Colonic mucosa (tissue), 4 donors: Measurements from ENCODE around the gene SGSH. TPM values are rescaled to one million over a fixed set of nuclear protein-coding genes. Genes with fewer than 3 reads are reported as not detected.

Experiments used
- DNase-seq: peaks from one replicate; pipeline ENCODE4 v3.0.0-alpha.2; 2020
- H3K27ac ChIP-seq: fragments of 200-600 bp; one replicate; pipeline ENCODE4 v1.8.0; 2021
- H3K27me3 ChIP-seq: fragments of 200-600 bp; one replicate; pipeline ENCODE4 v1.8.0; 2021
- H3K36me3 ChIP-seq: fragments of 200-600 bp; one replicate; pipeline ENCODE4 v1.8.0; 2021
- H3K4me1 ChIP-seq: fragments of 200-600 bp; one replicate; pipeline ENCODE4 v1.8.0; 2021; ENCODE audit warnings: mild to moderate bottlenecking
- H3K4me3 ChIP-seq: fragments of 200-600 bp; one replicate; pipeline ENCODE4 v1.8.0; 2021
- H3K9ac ChIP-seq, 2 donors: one replicate each; pipeline ENCODE4 v1.7.0; 2013; ENCODE audit warnings: control low read depth in 2 of 2, low read depth in 2 of 2, low read length in 2 of 2
- H3K9me3 ChIP-seq: fragments of 200-600 bp; one replicate; pipeline ENCODE4 v1.8.0; 2021
- CTCF ChIP-seq: fragments of 200-600 bp; IDR thresholded peaks from one replicate; pipeline ENCODE4 v1.8.0; 2022; ENCODE audit warnings: antibody characterized with exemption, mild to moderate bottlenecking
- intact Hi-C: fragments of 100-400 bp; cut with DNase I; formaldehyde crosslinking; loops from one replicate; pipeline ENCODE4 v1.14.1; 2022
- total RNA-seq, 2 donors: library from RNA; stranded (reverse); fragmentation: NEBNext Ultra II Directional in 1 of 2; extraction: Animal tissue kit (Norgen Biotek cat#: 25700) in 1 of 2; gene quantifications; one replicate each; pipeline ENCODE4 v1.2.1, GENCODE V29; 2021
- donor health status: healthy.
- donor health status: DM: no; HTN: no; CAD: no.
- donor health status: DM: no; HTN: no; CAD: no.

SGSH gene
- total RNA-seq, 2 donors from 2014 or later: 40.3 to 43.1 TPM

- H3K36me3 ChIP-seq: no peaks in the 10 kb centered on the region
- no peaks in the 10 kb centered on the region for H3K27me3 ChIP-seq
- DNase-seq: no peak
- H3K9me3 ChIP-seq: no peaks in the 10 kb centered on the region
- no peak for TF ChIP-seq CTCF
- intact Hi-C loops: no loop called here
- H3K4me3 ChIP-seq: no peak within 1 kb of the TSS
- H3K9ac ChIP-seq: no peak within 1 kb of the TSS
- no peak within 1 kb of the TSS for H3K27ac ChIP-seq
- H3K4me1 ChIP-seq: no peaks in the 10 kb centered on the region
Measured at GRCh38 chr17:80169784-80170500, 50.2 kb downstream of the SGSH start, which contains the start of gene CARD14. CARD14 (plus strand) TSS chr17:80170030; CDS start chr17:80181439, 11,409 bp downstream.

DNA sequence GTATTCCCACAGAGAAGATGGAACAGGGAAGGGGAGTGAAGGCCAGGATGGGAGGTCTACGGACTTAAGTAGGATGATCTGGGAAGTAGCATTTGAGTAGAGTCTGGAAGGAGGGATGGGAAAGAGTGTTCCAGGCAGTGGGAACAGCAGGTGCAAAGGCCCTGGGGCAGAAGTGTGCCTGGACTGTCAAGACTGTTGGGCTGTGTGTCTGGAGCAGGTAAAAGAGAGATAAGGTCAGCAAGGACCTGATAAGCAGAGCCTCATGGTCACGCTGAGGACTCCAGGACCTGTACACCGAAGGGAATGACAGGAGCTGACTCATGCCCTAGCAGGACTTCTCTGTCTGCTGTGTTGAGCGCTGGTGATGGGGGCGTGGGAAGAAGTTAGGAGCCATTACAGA is 51.0 kb downstream of the SGSH start:
- H3K4me1 ChIP-seq: no peaks in the 10 kb centered on the region
- no peak overlapping the region for H3K9ac ChIP-seq
- H3K4me3 ChIP-seq: no peak overlapping the region
- H3K9me3 ChIP-seq: no peaks in the 10 kb centered on the region
- intact Hi-C loops: no loop called here
- no peak for TF ChIP-seq CTCF
- DNase-seq: no peak
- no peaks in the 10 kb centered on the region for H3K36me3 ChIP-seq
- H3K27me3 ChIP-seq: no peaks in the 10 kb centered on the region
- no peak overlapping the region for H3K27ac ChIP-seq

GRCh38 chr17:80168371-80168770 is 51.8 kb downstream of the SGSH start:
- no peak for TF ChIP-seq CTCF

GRCh38 chr17:80166446-80166845 is 53.7 kb downstream of the SGSH start:
- Histone ChIP-seq H3K36me3 (no peaks in the 10 kb centered on the region), H3K27me3 (no peaks in the 10 kb centered on the region), H3K9me3 (no peaks in the 10 kb centered on the region), H3K9ac (no peak overlapping the region), H3K4me1 (no peaks in the 10 kb centered on the region), H3K27ac (no peak overlapping the region), H3K4me3 (no peak overlapping the region)
- no peak for TF ChIP-seq CTCF
- DNase-seq: no peak
- intact Hi-C loops: no loop called here

More at GRCh38 chr17:80168371-80168770, 51.8 kb downstream of the SGSH start:
- intact Hi-C loops: no loop called here
- Histone ChIP-seq H3K27me3 (no peaks in the 10 kb centered on the region), H3K27ac (no peak overlapping the region), H3K4me3 (no peak overlapping the region), H3K4me1 (no peaks in the 10 kb centered on the region), H3K9ac (no peak overlapping the region), H3K9me3 (no peaks in the 10 kb centered on the region), H3K36me3 (no peaks in the 10 kb centered on the region)
- no peak for DNase-seq

GRCh38 chr17:80164185-80164584 is 55.9 kb downstream of the SGSH start:
- H3K4me1 ChIP-seq: no peaks in the 10 kb centered on the region
- H3K27me3 ChIP-seq: no peaks in the 10 kb centered on the region
- H3K9ac ChIP-seq: no peak overlapping the region
- no peak overlapping the region for H3K4me3 ChIP-seq
- H3K9me3 ChIP-seq: no peaks in the 10 kb centered on the region
- TF ChIP-seq CTCF: no peak
- H3K36me3 ChIP-seq: no peaks in the 10 kb centered on the region
- intact Hi-C loops: no loop called here
- H3K27ac ChIP-seq: no peak overlapping the region
- no peak for DNase-seq
